C1 segment of cervical spinal cord (tissue), 14 donors: ENCODE results near the gene MSI2.

Experiments used
- DNase-seq, 14 donors: peaks; one replicate each; lab custom pipeline; 2025; lab: John Stamatoyannopoulos, UW

MSI2 gene

DNA sequence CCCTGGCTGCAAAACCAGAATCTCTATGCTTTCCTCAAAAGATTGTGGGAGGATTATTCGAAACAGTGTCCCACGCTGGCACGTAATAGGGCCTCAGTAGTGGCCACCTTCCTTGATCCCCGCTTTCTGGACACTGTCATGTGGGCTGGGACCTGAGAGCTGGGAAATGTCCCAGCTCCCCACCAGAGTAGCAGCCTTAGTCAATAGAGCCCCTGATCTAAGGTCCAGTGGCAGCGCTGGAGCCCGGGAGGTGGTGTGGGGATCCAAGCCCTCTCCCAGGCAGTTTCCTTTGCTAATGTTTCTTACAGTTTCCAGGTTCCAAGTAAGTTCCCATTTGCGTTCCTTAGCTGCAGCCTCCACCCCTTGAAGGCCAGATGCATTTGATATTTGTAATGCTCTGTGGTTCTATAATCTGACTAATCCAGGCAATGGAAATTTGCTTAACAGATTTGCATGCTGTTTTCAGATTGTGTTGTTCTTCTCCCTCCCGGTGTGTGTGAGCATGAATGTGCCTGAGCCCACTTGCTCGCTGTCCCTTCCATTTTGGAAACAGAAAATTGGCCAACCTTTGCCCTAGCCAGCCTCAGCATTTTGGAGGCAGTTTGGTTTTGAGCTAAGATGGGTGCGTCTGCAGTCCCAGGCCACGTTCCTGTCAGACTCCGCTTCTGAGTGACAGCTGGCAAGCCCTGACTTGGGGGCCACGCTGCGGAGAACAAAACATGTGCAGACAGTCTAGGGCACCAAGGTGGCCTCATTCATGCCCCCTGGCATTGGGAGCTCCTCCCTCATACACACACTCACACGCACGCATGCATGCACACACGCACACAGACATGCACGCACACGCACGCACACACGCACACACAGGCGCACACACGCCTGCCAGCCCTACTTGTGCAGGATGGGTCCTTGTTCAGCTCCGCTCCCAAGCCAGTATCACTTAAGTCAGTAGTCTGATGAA lies 419.4 kb downstream of the MSI2 start:
- DNase-seq, result no peak

DNA sequence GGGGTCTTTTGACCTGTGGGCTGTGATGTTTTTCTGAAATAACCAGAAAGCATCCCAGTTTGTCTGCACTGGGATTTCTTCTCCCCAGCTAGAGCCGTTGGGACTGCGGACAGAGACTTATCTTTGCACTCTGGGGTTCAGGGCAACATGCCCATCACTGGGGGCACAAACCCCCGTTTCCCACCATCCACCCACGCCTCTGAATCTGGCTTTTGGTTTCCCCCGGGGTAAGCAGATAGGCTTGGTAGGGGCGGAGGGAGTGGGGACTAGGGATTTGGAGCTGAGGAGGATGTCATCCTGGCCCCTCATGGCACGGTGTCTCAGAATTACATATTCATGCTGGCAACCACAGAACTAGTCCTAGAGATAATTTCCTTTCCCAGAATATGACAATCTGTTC lies 420.2 kb downstream of the MSI2 start:
- no peak for DNase-seq

DNA sequence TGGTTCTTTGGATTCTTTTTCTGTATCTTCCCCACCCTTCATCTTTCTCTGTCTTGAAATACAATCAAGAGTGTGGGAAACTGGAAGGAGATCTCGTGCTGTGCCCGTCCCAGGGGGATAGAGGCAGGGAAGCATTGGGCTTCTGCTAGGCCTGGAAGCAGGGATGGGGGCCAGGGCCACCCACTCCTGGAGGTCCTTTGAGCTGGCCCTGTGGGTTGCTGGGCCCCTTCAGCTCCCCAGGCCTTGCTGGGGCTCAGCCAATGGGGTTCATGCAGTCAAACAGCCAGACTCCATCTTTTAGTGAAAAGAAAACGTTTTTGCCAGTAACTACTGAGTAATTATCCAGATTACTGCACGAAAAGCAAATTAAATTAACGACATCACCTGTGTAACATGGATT lies 421.0 kb downstream of the MSI2 start:
- DNase-seq, result no peak

DNA sequence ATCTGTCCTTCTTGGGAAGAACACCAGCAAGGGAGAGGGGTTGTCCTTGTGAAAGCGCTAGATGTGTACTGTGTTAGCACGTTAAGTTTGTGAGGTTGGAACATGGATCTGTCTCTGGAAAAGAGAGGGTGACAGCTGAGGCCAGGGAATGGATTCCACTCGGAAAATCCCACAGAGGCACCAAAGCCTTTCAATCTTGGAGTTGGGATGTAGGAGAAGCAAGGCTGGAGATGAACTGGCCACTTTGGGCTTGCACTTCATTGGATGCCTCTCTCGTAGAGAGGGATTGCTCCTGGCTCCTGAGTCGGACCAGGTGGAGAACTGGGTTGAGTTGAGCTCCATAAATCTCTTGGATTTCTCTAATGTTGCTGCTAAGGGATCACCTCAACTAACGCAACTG lies 421.5 kb downstream of the MSI2 start:
- no peak for DNase-seq

DNA sequence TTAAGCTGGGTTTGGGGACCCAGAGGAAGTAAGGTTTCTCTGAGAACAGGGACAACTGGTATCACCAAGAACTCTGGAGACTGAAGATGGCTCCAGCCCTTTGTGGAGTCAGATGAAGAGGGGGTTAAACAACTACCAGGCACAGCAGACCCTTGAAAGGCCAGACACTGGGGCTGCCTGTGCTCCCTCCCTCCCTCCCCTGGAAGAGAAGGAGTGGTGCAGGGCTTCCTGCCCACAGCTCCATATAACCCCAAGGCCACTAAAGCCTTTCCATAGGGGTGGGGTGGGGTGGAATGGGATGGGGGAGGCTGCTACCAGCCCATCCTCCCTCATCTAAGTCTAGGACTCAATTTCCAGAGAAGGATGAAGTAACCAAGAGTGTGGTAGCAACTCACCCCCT lies 422.1 kb downstream of the MSI2 start:
- DNase-seq, result no peak

DNA sequence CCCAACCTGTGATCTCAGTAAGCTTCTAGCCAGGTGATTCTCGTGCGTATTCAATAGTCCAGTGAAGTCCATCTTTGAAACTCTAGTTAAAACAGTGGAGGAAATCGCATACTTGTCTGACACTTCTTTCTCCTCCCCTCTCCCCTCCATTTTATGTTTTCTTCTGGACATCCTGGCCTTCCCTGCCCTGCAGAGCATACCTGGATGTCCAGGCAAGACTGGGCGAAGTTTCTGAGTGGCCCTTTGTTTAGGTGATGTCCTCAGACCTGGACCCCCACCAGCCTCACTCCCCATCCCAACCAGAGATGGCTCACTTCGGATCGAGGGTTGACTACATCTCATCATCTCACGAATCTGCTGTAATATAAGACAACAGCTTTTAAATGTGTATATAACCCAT lies 423.0 kb downstream of the MSI2 start:
- no peak for DNase-seq

DNA sequence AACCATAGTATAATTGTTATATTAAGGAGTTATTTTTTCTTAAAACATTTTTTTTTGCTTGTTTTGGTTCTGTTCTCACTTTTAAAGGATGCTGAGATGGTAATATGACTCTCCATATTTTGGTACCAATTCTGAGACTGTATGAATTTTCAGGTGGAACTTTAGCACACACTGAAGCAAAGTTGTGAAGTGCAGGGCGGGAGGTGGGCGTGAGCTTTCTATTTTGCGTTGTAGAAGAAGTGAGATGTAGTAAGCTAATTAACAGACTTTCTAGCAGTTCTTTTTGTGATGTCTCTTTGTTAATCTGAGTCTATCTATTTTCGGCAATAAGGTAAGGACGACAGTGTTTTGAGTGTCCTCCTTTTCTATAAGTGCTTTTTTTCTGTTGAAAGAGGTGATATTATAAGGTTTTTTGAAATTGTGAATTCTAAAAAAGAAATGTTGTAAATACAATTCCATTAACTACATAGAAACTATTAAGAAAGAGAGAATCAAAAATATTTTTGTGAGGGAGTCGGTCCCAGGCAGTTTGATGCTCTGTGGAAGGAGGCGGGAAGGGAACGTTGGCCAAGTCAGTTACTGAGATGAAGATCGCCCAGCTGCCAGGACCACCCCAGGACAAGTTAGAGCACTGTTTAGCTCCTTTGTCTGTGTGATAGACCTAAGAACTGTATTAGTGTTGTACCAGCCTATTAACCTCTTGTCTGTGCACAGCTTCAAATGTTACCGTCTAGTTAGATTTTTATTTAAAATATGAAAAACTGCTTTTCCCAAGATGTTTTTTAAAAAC lies 423.8 kb downstream of the MSI2 start:
- no peak for DNase-seq

DNA sequence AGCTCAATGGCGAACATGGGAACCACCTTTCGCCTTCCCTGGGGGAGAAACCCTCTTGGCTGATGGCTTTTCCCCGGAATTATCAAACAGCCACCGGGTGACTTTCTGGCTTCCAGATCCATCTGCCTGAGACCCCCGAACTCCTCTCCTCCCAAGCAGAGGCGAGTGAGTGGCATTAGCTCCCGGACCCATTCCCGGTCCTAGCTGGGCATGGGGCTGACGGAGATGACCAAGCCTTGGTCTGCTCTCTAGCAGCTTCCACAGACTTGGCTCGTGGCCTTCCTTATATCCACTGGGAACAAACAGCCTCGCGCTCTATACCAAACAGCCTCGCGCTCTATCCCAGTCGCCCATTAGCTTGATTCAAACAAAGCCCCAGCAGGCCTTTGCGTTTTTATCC lies 426.4 kb downstream of the MSI2 start:
- DNase-seq, result no peak

DNA sequence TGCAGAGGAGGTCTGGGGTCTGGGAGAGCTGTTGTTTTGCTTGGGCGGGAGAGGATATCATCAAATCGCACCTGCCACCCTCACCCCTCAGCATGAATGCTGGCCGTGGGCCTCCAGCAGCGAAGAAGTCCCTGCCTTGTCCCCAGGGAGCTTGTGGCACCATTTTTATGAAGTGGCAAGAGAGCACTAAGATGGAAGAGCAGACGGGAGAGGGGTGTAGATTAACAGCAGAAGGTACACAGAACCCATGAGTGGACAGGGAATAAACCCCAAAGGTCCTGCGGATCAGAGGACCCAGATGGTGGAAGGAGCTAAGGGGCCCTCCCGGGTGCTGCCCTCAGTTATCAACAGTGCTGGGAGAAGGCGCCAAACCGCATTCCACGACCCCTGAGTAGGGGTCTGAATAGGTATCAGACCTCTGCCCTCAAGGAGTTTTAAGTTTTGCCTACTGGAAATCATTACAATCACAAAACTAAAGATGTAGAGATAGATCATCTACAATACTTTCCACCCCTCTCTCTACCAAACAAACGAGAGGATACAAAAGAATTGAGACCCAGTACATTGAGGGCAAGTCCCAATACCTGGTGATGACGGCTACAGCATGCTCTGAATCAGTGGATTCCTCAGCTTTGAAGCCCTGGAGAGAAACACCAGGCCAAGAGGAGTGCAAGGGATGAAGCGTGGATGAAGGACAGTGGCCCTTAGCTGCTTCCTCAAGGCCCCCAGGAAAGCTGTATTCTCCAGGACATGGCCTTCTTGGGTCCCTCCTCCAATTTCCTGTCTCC lies 428.6 kb downstream of the MSI2 start:
- no peak for DNase-seq

DNA sequence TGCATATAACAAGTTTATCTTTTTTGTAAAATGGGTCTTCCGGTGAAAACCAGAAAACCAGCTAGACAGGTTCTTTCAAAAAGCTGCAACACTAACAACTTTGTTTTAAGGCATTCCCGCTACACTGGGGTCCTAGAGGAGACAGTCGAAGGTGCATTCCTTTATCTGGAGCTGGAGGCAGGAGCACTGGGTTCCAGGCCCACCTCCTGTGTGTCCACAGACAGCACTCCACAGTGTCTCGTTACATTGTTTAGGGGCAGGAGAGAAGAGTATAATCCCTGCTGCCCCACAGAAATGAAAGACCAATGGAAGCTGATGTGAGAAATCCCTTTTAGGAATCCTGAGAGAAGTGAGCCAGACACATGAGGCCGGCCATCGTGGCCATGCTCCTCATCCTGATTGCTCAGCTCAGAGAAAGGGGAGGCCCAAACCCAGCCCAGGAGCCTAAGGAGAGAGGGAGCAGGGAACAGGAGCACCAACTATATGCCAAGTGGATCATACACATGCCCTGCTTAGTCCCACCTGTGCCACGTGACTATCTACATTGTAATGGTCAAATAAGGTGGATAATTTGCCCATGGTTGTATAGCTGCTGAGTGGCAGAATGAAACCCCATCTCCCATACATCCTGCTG lies 429.3 kb downstream of the MSI2 start:
- DNase-seq, result no peak

DNA sequence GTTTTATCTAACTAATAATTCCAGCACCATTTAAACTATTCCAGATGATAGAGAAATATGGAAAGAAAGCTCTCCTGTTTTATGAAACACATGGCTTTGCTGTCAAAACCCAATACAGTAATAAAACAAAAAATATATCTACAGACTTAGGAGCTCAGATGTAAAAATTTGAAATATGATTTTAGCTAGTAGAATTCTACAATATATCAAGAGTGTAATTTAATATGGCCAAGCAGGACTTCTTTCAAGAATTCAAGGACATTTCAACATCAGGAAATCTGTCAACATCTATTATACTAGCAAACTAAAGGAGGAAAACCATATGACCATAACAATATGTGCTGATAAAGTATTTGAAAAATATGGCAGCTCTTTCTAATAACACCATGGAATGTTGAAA lies 431.3 kb downstream of the MSI2 start:
- DNase-seq, result no peak

DNA sequence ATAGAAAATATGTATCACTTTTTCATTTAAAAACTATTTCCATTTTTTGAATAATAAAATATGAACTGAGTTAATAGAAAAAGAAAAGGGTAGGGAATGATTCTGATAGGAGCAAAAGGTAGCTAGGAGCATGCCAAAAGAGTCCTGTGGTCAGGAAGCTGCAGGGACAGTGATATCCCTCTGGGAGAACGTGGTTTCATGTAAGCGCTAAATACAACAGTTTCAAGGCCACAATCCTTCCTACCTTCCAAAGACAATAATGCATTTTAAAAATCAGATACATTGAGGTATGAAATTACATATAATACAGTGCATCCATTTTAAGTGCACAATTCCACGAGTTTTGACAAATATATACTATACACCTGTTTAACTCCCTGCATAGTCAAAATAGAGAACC lies 432.9 kb downstream of the MSI2 start:
- no peak for DNase-seq

DNA sequence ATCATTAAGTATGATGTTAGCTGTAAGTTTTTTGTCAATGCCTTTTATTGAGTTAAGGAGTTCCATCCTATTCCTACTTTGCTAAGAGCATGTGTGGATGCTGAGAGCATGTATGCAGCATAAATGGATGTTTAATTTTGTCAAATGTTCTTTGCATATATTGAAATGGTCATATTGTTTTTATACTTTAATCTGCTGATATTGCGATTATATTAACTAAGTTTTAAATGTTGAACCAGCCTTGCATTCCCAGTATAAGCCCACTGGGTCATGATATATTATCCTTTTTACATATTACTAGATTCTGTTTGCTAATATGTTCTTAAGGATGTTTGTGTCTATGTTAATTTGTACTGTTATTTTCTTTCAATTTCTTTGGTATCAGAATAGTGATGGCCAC lies 435.6 kb downstream of the MSI2 start:
- DNase-seq, result no peak

DNA sequence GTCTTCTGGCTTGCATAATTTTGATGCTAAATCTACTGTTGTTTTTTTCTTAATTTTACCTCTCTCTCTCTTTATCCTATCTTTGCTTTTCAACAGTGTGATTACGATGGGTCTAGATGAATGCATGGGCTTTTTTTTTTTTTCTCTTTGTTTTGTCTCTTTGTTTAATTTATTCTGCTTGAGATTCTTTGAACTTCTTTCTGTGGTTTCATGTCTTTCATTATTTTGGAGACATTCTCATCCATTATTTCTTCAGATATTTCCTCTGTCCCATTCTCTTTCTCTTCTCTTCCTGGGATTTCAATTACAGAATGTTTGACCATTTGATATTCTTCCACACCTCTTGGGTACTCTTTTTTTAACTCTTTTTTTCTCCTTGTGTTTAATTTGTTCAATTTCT lies 436.4 kb downstream of the MSI2 start:
- no peak for DNase-seq

DNA sequence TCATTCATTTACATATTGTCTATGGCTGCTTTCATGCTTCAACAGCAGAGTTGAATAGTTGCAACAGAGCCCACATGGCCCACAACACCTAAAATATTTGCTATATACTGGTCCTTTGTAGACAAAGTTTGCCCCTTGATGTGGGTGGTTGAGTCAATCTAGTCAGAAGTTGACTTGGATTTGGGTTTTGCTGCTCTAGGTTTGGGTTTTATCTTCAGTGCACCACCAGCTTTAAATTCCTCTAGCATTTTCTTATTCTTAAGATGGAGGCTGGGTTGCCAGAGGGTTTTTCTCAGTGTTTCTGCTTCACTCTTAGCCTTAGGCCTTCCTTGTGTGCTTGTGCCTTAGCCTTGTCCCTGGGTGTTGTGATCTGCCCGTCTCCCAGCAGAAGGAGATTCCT lies 437.7 kb downstream of the MSI2 start:
- no peak for DNase-seq

DNA sequence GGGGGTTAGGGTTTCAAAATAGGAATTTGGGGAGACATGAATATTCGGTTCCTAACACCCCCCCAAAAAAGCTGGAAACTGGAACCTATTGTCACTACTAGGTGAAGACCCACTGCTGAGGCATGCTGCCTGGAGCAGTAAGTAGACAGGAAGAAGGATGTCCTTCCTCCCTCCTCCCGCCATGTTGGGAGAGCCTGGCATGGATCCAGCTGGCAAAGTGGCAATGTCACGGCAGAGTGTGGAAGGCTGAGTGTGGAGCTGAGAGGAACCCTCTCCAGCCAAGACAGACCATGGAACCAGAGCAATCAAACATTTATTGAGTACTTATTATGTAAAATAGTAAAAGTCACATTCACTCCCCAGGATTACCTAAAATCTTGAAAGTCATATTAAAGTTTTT lies 439.7 kb downstream of the MSI2 start:
- DNase-seq, result no peak

DNA sequence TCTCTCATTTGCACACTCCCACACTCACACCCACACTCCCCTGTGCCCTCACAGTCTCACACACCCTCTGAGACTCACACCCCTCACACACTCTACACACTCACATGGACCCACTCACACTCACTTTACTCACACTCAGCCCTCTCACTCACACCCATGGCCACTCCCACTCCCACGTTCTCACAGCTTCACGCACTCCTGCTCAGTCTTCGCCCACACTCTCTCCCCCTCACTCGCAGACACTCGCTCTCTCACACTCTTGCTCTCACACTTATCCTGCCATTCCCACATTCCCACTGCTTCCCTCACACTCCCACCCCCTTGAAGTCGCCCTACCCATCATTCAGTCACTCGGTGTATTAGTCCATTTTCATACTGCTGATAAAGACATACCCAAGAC lies 440.9 kb downstream of the MSI2 start:
- no peak for DNase-seq

DNA sequence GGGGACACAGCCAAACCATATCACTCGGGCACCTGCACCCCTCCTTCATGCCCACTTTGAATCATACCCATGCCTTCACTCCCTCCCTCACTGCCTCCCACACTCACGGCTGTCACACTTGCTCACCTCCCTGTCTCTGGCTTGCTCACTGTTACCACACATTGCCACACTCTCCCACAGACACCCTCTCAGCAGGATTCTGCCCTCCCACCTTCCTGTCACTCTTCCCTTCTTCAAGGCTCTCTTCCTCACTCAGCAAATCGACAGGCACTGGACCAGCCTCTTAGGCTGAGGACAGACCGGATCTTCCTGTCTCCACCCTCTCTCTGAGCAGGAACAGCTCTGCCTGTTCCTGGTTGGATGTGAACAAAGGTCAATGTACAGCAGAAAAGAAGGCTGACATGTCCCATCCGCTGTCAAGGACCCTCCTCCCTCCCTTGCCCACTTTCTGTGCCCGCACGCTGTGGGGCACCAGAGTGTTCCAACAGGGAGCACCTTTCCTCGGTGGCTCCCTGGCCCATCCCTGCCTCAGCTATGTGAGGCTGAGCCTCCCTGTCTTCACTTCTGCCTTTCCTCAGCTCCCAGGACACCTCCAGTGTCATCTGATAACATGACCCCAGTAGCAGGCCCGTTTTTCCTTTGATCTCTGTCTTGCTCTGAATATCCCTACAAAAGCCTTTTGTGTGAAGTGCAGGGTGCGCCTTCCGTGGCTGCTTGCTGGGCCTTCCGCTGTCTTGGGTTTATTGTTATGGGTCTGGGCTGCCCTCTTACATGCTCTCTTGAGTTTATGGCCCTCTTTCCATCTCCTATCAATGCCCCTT lies 441.8 kb downstream of the MSI2 start:
- no peak for DNase-seq

DNA sequence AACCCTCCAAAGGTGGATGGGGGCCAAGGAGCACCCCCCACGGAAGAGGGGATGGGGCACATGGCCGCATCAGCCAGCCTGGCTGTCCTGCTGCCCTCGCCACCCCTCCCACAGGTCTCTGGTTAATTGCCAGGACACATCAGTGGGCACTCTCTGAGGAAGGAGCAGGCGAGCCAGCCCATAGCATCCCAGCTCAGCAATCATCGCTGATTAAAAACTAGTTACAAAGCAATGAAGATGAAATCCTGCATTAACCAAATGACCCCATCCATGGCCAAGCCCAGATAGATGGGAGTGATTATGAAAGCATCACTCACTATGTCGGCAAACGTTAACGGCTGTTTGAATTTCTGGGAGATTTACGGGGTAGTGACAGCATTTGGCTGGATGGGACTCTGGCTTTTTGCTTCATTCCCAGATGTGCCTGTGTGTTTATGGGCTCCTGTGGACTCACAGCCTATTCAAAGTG lies 443.5 kb downstream of the MSI2 start:
- DNase-seq, result no peak

DNA sequence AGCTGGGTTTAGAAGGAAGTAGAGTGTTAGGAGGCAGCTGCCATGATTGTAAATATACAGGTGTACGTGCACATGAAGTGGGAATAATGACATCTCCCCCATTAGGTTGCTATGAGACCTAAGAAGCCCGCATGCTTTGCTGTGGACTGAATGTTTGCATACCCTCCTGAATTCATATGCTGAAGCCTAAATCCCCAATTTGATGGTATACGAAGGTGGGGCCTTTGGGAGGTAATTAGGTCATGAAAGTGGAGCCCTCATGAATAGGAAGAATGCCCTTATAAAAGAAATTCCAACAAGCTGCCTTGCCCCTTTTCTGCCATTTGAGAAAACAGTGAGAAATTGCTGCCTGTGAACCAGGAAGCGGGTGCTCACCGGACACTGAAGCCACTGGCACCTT lies 444.8 kb downstream of the MSI2 start:
- no peak for DNase-seq

DNA sequence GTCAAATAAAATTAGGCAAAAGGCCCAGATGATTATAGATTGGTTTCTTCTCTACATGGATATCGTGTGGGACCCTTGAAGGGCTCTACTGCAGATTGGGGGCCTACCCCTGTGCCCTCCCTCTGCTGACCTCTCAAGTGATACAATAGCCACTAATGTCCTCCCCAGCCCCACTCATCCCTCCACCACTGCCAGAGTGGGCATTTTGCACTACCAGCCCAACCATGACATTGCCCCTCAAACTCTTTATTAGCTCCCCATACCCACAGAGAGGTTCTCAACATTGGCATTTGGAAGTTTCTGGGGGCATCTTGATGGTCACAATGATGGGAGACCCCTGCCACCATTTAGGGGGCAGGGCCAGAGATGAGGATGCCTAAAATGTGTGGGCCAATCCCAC lies 446.9 kb downstream of the MSI2 start:
- DNase-seq, result no peak
